Caco-2 (cell line): ENCODE measurements around the gene CD46. TPM values are rescaled to one million over a fixed set of nuclear protein-coding genes. Genes with fewer than 3 reads are reported as not detected.

Experiments
- BruUV-seq: library from RNA; stranded (reverse); fragments of 400-500 nt; replicated peaks from 2 replicates; lab custom pipeline; 2021; lab: Mats Ljungman, UMichigan
- CTCF ChIA-PET: fragments of 300-600 bp; sonication (Branson Sonifier 250); formaldehyde crosslinking; loops from one replicate; lab custom pipeline; 2022; ENCODE audit warnings: antibody characterized with exemption; lab: Charles Lee
- POLR2A ChIA-PET: fragments of 300-600 bp; sonication (Branson Sonifier 250); formaldehyde crosslinking; loops from one replicate; lab custom pipeline; 2022; ENCODE audit warnings: antibody characterized with exemption; lab: Charles Lee
- DNase-seq, 2 experiments: peaks; one replicate each; pipeline versions ENCODE4 v3.0.0 to v3.0.0-alpha.2; 2020 to 2022
- H3K27me3 ChIP-seq: replicated peaks from 2 replicates; pipeline ENCODE4 v1.6.0; 2011; ENCODE audit warnings: low read length; ENCODE audit not compliant: control insufficient read depth, insufficient read depth
- H3K36me3 ChIP-seq: 2 replicates; pipeline ENCODE4 v1.5.1; 2011; ENCODE audit warnings: low read length; ENCODE audit not compliant: control insufficient read depth, insufficient read depth
- H3K4me1 ChIP-seq: fragments of 250-450 bp; sonication (Bioruptor Pico); 2 replicates; pipeline ENCODE4 v1.5.1; 2020; ENCODE audit warnings: mild to moderate bottlenecking
- H3K4me3 ChIP-seq: 2 replicates; pipeline ENCODE4 v1.5.1; 2011; ENCODE audit warnings: low read depth, mild to moderate bottlenecking, control low read depth, low read length
- H3K9me3 ChIP-seq: fragments of 250-450 bp; sonication (Bioruptor Pico); 2 replicates; pipeline ENCODE4 v1.5.1; 2020; ENCODE audit warnings: mild to moderate bottlenecking, moderate library complexity
- H3K27ac Mint-ChIP-seq: one replicate; pipeline ENCODE4 v1.8.0; 2022; ENCODE audit warnings: mixed read lengths; ENCODE audit not compliant: unreplicated experiment
- H3K27me3 Mint-ChIP-seq: one replicate; pipeline ENCODE4 v1.8.0; 2022; ENCODE audit warnings: mixed read lengths; ENCODE audit not compliant: insufficient read depth, unreplicated experiment
- H3K36me3 Mint-ChIP-seq: one replicate; pipeline ENCODE4 v1.8.0; 2022; ENCODE audit warnings: mild to moderate bottlenecking, mixed read lengths; ENCODE audit not compliant: insufficient read depth, unreplicated experiment
- H3K4me1 Mint-ChIP-seq: one replicate; pipeline ENCODE4 v1.8.0; 2022; ENCODE audit warnings: low read depth, mixed read lengths; ENCODE audit not compliant: unreplicated experiment
- H3K4me3 Mint-ChIP-seq: one replicate; pipeline ENCODE4 v1.8.0; 2022; ENCODE audit warnings: mild to moderate bottlenecking, moderate library complexity, mixed read lengths; ENCODE audit not compliant: unreplicated experiment
- H3K9me3 Mint-ChIP-seq: one replicate; pipeline ENCODE4 v1.8.0; 2022; ENCODE audit warnings: mixed read lengths; ENCODE audit not compliant: unreplicated experiment
- intact Hi-C: fragments of 100-400 bp; cut with micrococcal nuclease; formaldehyde crosslinking; loops from one replicate; pipeline ENCODE4 v1.10.0; 2022; ENCODE audit not compliant: unreplicated experiment
- total RNA-seq: library from RNA; stranded (reverse); gene quantifications from 2 replicates; pipeline ENCODE4 v1.2.3, GENCODE V29; 2022
- TF ChIP-seq, protein P1 (sequence below), 2 experiments: fragments of 200-600 bp in 1 of 2; IDR thresholded peaks; 1 replicate in 1 of 2; 2 replicates in 1 of 2; pipeline versions ENCODE4 v1.5.1 to v1.8.0; 2011 to 2022; ENCODE audit warnings: antibody characterized with exemption in 1 of 2, control low read depth in 1 of 2, inconsistent platforms in 1 of 2, low read depth in 1 of 2, low read length in 1 of 2, mild to moderate bottlenecking in 1 of 2, moderate library complexity in 1 of 2; ENCODE audit not compliant: insufficient read depth in 1 of 2, severe bottlenecking in 1 of 2, unreplicated experiment in 1 of 2

Gene CD46
- total RNA-seq, 1 experiment from 2014 or later = 166 TPM

DNA sequence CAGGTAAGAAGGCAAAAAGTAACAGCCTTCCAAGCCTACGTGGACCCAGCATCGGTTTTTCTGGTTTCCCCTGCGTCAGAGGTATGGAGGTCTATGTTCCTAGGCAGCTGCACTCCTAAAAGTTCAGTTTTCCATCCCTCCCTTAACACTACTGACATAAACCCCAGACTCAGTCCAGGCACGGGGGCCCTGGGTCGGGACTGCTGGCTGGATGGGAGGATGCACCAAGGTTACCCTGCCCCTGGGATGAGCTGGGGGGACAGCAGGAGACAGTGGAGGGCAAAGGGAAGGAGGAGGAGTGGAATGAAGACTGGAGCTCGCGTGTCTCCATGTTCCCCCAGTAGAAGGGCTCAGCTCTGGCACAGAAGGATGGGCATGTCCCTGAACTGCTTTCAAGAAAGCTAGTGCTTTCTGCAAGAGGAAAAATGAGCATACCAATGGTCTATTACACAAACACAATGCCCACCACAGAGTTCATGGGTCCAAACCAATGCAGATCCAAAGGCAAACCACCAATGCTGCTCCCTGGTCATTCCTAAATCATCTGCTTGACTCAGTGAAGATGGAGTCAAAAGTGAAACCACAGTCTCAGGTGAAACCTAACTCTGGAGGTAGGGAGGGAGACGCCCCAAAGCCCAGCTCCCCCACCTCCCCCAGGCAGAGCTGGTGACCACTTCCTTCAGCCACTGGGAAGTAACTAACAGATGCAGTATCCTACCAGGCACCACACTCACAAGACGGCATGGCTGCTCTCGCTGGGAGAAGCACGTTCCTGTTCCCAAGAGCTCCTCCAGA is 54.9 kb downstream of the CD46 start:
- peaks cover 5% of the 10 kb centered on the region for H3K36me3 ChIP-seq
- H3K9me3 ChIP-seq = no peaks in the 10 kb centered on the region

DNA sequence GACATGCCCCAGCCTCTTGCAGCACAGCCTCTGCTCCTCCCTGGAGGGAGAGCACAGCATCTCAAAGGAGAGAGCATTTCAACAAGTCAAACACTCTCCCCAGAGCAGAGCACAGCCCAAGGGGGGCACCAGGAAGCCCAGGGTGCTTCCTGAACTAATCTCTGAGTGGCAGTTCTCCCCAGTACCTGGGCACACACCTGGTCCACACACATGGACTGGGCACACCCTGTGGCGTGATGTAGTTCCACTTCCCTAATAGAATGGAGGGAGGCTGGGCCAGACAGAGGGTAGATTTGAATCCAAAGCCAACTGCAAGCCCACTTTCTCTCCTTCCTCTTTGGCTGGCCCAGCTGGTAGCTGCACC is 55.5 kb downstream of the CD46 start:
- H3K4me3 ChIP-seq = no peak overlapping the region
- Mint-ChIP-seq H3K9me3 (no peaks in the 10 kb centered on the region), H3K27ac (no peak overlapping the region), H3K27me3 (no peaks in the 10 kb centered on the region), H3K36me3 (peaks cover 36% of the 10 kb centered on the region), H3K4me1 (peaks cover 18% of the 10 kb centered on the region), H3K4me3 (no peak overlapping the region)
- DNase-seq = no peak
- TF ChIP-seq, protein P1, sequence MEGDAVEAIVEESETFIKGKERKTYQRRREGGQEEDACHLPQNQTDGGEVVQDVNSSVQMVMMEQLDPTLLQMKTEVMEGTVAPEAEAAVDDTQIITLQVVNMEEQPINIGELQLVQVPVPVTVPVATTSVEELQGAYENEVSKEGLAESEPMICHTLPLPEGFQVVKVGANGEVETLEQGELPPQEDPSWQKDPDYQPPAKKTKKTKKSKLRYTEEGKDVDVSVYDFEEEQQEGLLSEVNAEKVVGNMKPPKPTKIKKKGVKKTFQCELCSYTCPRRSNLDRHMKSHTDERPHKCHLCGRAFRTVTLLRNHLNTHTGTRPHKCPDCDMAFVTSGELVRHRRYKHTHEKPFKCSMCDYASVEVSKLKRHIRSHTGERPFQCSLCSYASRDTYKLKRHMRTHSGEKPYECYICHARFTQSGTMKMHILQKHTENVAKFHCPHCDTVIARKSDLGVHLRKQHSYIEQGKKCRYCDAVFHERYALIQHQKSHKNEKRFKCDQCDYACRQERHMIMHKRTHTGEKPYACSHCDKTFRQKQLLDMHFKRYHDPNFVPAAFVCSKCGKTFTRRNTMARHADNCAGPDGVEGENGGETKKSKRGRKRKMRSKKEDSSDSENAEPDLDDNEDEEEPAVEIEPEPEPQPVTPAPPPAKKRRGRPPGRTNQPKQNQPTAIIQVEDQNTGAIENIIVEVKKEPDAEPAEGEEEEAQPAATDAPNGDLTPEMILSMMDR (IDR thresholded peaks at IDR 0.05; ENCODE audit: insufficient read depth in 1 of 2, low read depth in 1 of 2, low read length in 1 of 2, severe bottlenecking in 1 of 2, unreplicated experiment in 1 of 2) = no peak
- H3K4me1 ChIP-seq = no peaks in the 10 kb centered on the region
- ChIA-PET CTCF (interaction anchor here (0.9 kb wide), 1 partner anchor 10 kb away, joined by 3 read pairs; no protein-coding TSS in a partner anchor), POLR2A (no interaction called here)
- BruUV-seq = no TSS peak
- no peaks in the 10 kb centered on the region for H3K27me3 ChIP-seq
- intact Hi-C loops = no loop called here
- no peaks in the 10 kb centered on the region for H3K9me3 ChIP-seq
- H3K36me3 ChIP-seq = peaks cover 5% of the 10 kb centered on the region

More for the DNA sequence above, 54.9 kb downstream of the CD46 start:
- Histone ChIP-seq H3K27me3 (no peaks in the 10 kb centered on the region), H3K4me1 (no peaks in the 10 kb centered on the region), H3K4me3 (no peak overlapping the region)
- Mint-ChIP-seq H3K9me3 (no peaks in the 10 kb centered on the region), H3K27me3 (no peaks in the 10 kb centered on the region), H3K27ac (no peak overlapping the region), H3K4me3 (no peak overlapping the region), H3K4me1 (peaks cover 12% of the 10 kb centered on the region), H3K36me3 (peaks cover 38% of the 10 kb centered on the region)
- no peak for DNase-seq
- ChIA-PET POLR2A (no interaction called here), CTCF (interaction anchor here (0.9 to 1.2 kb wide), 2 partner anchors 9 kb away, joined by 3 to 4 read pairs; no protein-coding TSS in a partner anchor)
- no TSS peak for BruUV-seq
- TF ChIP-seq, protein P1 (IDR thresholded peaks at IDR 0.05; ENCODE audit: insufficient read depth in 1 of 2, low read depth in 1 of 2, low read length in 1 of 2, severe bottlenecking in 1 of 2, unreplicated experiment in 1 of 2) = no peak
- intact Hi-C loops = no loop called here

DNA sequence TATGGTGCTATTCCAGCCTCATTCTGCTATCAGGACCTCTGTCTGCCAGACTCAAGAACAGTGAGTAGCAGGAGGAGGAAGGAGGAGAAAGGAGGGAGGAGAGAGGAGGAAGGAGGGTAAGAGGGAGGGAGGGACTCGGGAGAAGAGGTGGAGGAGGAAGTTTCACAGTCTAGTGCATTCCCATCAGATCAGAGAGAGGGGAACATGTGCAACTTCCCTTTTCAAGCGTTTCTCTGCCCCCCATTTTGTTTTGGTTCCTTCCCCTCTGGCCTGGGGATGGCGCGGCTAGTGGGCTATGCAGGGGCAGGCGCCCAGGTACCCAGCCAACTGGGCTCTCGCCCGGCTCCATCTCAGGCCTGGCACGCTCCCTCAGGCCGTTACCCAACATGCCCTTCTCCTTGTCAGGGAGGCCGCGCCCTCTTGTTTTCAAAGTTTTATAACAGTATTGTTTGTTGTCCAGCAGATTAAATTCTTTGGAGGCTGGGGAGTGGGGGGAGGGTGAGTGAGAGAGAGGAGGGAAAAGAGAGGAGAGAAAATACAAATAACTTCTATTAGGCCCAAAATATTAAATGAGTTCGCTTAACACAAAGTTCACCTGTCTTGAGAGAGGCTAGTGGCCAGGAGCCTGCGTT is 56.0 kb downstream of the CD46 start:
- H3K27ac Mint-ChIP-seq = no peak overlapping the region
- DNase-seq = no peak
- H3K4me3 Mint-ChIP-seq = no peak overlapping the region
- no peaks in the 10 kb centered on the region for H3K9me3 Mint-ChIP-seq
- Histone ChIP-seq H3K9me3 (no peaks in the 10 kb centered on the region), H3K4me3 (no peak overlapping the region), H3K4me1 (no peaks in the 10 kb centered on the region), H3K27me3 (no peaks in the 10 kb centered on the region), H3K36me3 (peaks cover 5% of the 10 kb centered on the region)
- no TSS peak for BruUV-seq
- ChIA-PET CTCF (interaction anchor here (0.9 kb wide), 1 partner anchor 10 kb away, joined by 3 read pairs; no protein-coding TSS in a partner anchor), POLR2A (no interaction called here)
- H3K27me3 Mint-ChIP-seq = no peaks in the 10 kb centered on the region
- H3K4me1 Mint-ChIP-seq = peaks cover 21% of the 10 kb centered on the region
- TF ChIP-seq, protein P1 (IDR thresholded peaks at IDR 0.05; ENCODE audit: insufficient read depth in 1 of 2, low read depth in 1 of 2, low read length in 1 of 2, severe bottlenecking in 1 of 2, unreplicated experiment in 1 of 2) = no peak
- intact Hi-C loops = no loop called here
- H3K36me3 Mint-ChIP-seq = peaks cover 32% of the 10 kb centered on the region
